ENCODE results near the gene ZFYVE28.

The ZFYVE28 gene

GRCh38 chr4:2297606-2298531, 120.6 kb downstream of the ZFYVE28 start:
- DNase-seq: no peak

GRCh38 chr4:2296631-2297601, 121.5 kb downstream of the ZFYVE28 start:
- DNase-seq: no peak

- no peak for DNase-seq
Measured at GRCh38 chr4:2295900-2296442, 122.5 kb downstream of the ZFYVE28 start.

GRCh38 chr4:2295500-2295899, 122.9 kb downstream of the ZFYVE28 start:
- DNase-seq: no peak

- DNase-seq: no peak
Measured at GRCh38 chr4:2292646-2293108, 125.8 kb downstream of the ZFYVE28 start.

GRCh38 chr4:2291705-2292645, 126.5 kb downstream of the ZFYVE28 start:
- DNase-seq: no peak

- peak; percentile 83 for DNase-seq
Measured at GRCh38 chr4:2290974-2291704, 127.3 kb downstream of the ZFYVE28 start.

- no peak for DNase-seq
Measured at GRCh38 chr4:2290488-2290887, 128.0 kb downstream of the ZFYVE28 start.

GRCh38 chr4:2289955-2290333, 128.5 kb downstream of the ZFYVE28 start:
- no peak for DNase-seq

GRCh38 chr4:2289311-2289954, 129.0 kb downstream of the ZFYVE28 start:
- no peak for DNase-seq

GRCh38 chr4:2288051-2288541, 130.3 kb downstream of the ZFYVE28 start:
- DNase-seq: no peak

- no peak for DNase-seq
Measured at GRCh38 chr4:2287594-2287915, 130.9 kb downstream of the ZFYVE28 start.

- DNase-seq: no peak
Measured at GRCh38 chr4:2286904-2287593, 131.4 kb downstream of the ZFYVE28 start.

GRCh38 chr4:2285613-2286381, 132.6 kb downstream of the ZFYVE28 start:
- no peak for DNase-seq

- no peak for DNase-seq
Measured at GRCh38 chr4:2284934-2285612, 133.4 kb downstream of the ZFYVE28 start.

- DNase-seq: no peak
Measured at GRCh38 chr4:2284161-2284933, 134.1 kb downstream of the ZFYVE28 start.

- no peak for DNase-seq
Measured at GRCh38 chr4:2283199-2283711, 135.2 kb downstream of the ZFYVE28 start.

Data from CD4-positive, alpha-beta T cell treated with Interleukin-10 for 1 hour (primary cell).